ENCODE results near the gene CHD6.

CHD6 gene

GRCh38 chr20:41373931-41374920, 244.0 kb downstream of the CHD6 start:
- in situ Hi-C loops (cut with HindIII; ENCODE audit: low pct_ligation_motif_present, low pct_unique_long_range_greater_than_20kb, low sequenced_read_pairs), result no loop called here
- no peak for DNase-seq

GRCh38 chr20:41373251-41373783, 244.9 kb downstream of the CHD6 start:
- no peak for DNase-seq
- in situ Hi-C loops (cut with HindIII; ENCODE audit: low pct_ligation_motif_present, low pct_unique_long_range_greater_than_20kb, low sequenced_read_pairs), result no loop called here

GRCh38 chr20:41371371-41371770, 246.8 kb downstream of the CHD6 start:
- in situ Hi-C loops (cut with HindIII; ENCODE audit: low pct_ligation_motif_present, low pct_unique_long_range_greater_than_20kb, low sequenced_read_pairs), result no loop called here
- no peak for DNase-seq

- no peak for DNase-seq
- in situ Hi-C loops (cut with HindIII; ENCODE audit: low pct_ligation_motif_present, low pct_unique_long_range_greater_than_20kb, low sequenced_read_pairs), result no loop called here
Measured at GRCh38 chr20:41370176-41370575, 248.0 kb downstream of the CHD6 start.

GRCh38 chr20:41369673-41370072, 248.5 kb downstream of the CHD6 start:
- no peak for DNase-seq
- in situ Hi-C loops (cut with HindIII; ENCODE audit: low pct_ligation_motif_present, low pct_unique_long_range_greater_than_20kb, low sequenced_read_pairs), result no loop called here

GRCh38 chr20:41367956-41368355, 250.2 kb downstream of the CHD6 start:
- no peak for DNase-seq
- in situ Hi-C loops (cut with HindIII; ENCODE audit: low pct_ligation_motif_present, low pct_unique_long_range_greater_than_20kb, low sequenced_read_pairs), result no loop called here

GRCh38 chr20:41367393-41367695, 250.8 kb downstream of the CHD6 start:
- in situ Hi-C loops (cut with HindIII; ENCODE audit: low pct_ligation_motif_present, low pct_unique_long_range_greater_than_20kb, low sequenced_read_pairs), result no loop called here
- DNase-seq, result no peak

GRCh38 chr20:41366546-41367392, 251.4 kb downstream of the CHD6 start, which contains the start of gene EMILIN3:
TSS of gene EMILIN3 (minus strand) at chr20:41366818. CDS start at chr20:41366634, 184 bp downstream.
- in situ Hi-C loops (cut with HindIII; ENCODE audit: low pct_ligation_motif_present, low pct_unique_long_range_greater_than_20kb, low sequenced_read_pairs), result no loop called here
- no peak for DNase-seq

GRCh38 chr20:41365777-41366545, 252.2 kb downstream of the CHD6 start:
- DNase-seq, result no peak
- in situ Hi-C loops (cut with HindIII; ENCODE audit: low pct_ligation_motif_present, low pct_unique_long_range_greater_than_20kb, low sequenced_read_pairs), result no loop called here

GRCh38 chr20:41364967-41365765, 253.0 kb downstream of the CHD6 start:
- in situ Hi-C loops (cut with HindIII; ENCODE audit: low pct_ligation_motif_present, low pct_unique_long_range_greater_than_20kb, low sequenced_read_pairs), result no loop called here
- DNase-seq, result no peak

- in situ Hi-C loops (cut with HindIII; ENCODE audit: low pct_ligation_motif_present, low pct_unique_long_range_greater_than_20kb, low sequenced_read_pairs), result no loop called here
- DNase-seq, result no peak
Measured at GRCh38 chr20:41364236-41364855, 253.8 kb downstream of the CHD6 start.

GRCh38 chr20:41363601-41364000, 254.6 kb downstream of the CHD6 start:
- in situ Hi-C loops (cut with HindIII; ENCODE audit: low pct_ligation_motif_present, low pct_unique_long_range_greater_than_20kb, low sequenced_read_pairs), result no loop called here
- no peak for DNase-seq

- no peak for DNase-seq
- in situ Hi-C loops (cut with HindIII; ENCODE audit: low pct_ligation_motif_present, low pct_unique_long_range_greater_than_20kb, low sequenced_read_pairs), result no loop called here
Measured at GRCh38 chr20:41362748-41363140, 255.4 kb downstream of the CHD6 start.

GRCh38 chr20:41361757-41362747, 256.1 kb downstream of the CHD6 start:
- no peak for DNase-seq
- in situ Hi-C loops (cut with HindIII; ENCODE audit: low pct_ligation_motif_present, low pct_unique_long_range_greater_than_20kb, low sequenced_read_pairs), result no loop called here

- in situ Hi-C loops (cut with HindIII; ENCODE audit: low pct_ligation_motif_present, low pct_unique_long_range_greater_than_20kb, low sequenced_read_pairs), result no loop called here
- DNase-seq, result no peak
Measured at GRCh38 chr20:41360831-41361756, 257.1 kb downstream of the CHD6 start.
